ENCODE measurements around the gene OTUB2. TPM values are rescaled to one million over a fixed set of nuclear protein-coding genes. Genes with fewer than 3 reads are reported as not detected.

OTUB2 gene
- total RNA-seq, 4 donors from 2014 or later: 0.21 to 0.66 (median 0.60) TPM; not detected in 1

- Histone ChIP-seq H3K4me3 (peak overlapping the region in 3 of 4 donors; percentile 14 to 88 (median 16)), H3K27me3 (no peaks in the 10 kb centered on the region), H3K36me3 (peaks cover 0 to 42% (median 0%) of the 10 kb centered on the region in 3 donors), H3K9me3 (peaks cover 0 to 27% (median 7%) of the 10 kb centered on the region in 4 donors), H3K4me1 (peaks cover 0 to 60% (median 36%) of the 10 kb centered on the region in 4 donors), H3K27ac (no peak overlapping the region)
- TF ChIP-seq, protein P1, sequence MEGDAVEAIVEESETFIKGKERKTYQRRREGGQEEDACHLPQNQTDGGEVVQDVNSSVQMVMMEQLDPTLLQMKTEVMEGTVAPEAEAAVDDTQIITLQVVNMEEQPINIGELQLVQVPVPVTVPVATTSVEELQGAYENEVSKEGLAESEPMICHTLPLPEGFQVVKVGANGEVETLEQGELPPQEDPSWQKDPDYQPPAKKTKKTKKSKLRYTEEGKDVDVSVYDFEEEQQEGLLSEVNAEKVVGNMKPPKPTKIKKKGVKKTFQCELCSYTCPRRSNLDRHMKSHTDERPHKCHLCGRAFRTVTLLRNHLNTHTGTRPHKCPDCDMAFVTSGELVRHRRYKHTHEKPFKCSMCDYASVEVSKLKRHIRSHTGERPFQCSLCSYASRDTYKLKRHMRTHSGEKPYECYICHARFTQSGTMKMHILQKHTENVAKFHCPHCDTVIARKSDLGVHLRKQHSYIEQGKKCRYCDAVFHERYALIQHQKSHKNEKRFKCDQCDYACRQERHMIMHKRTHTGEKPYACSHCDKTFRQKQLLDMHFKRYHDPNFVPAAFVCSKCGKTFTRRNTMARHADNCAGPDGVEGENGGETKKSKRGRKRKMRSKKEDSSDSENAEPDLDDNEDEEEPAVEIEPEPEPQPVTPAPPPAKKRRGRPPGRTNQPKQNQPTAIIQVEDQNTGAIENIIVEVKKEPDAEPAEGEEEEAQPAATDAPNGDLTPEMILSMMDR (IDR thresholded peaks at IDR 0.05): no peak
- no peak for TF ChIP-seq EP300 (IDR thresholded peaks at IDR 0.05)
- no peak for TF ChIP-seq POLR2A (IDR thresholded peaks at IDR 0.05)
- DNase-seq (ENCODE audit: low spot score in 2 of 2): no peak
- 83 to 92% methylated on average over 5 of the region's 5 CpGs for WGBS, 2 donors
Measured at GRCh38 chr14:94077823-94078222, 51.7 kb downstream of the OTUB2 start.

- H3K4me1 ChIP-seq: peaks cover 0 to 60% (median 36%) of the 10 kb centered on the region in 4 donors
Measured at GRCh38 chr14:94079891-94080620, 53.9 kb downstream of the OTUB2 start.

DNA sequence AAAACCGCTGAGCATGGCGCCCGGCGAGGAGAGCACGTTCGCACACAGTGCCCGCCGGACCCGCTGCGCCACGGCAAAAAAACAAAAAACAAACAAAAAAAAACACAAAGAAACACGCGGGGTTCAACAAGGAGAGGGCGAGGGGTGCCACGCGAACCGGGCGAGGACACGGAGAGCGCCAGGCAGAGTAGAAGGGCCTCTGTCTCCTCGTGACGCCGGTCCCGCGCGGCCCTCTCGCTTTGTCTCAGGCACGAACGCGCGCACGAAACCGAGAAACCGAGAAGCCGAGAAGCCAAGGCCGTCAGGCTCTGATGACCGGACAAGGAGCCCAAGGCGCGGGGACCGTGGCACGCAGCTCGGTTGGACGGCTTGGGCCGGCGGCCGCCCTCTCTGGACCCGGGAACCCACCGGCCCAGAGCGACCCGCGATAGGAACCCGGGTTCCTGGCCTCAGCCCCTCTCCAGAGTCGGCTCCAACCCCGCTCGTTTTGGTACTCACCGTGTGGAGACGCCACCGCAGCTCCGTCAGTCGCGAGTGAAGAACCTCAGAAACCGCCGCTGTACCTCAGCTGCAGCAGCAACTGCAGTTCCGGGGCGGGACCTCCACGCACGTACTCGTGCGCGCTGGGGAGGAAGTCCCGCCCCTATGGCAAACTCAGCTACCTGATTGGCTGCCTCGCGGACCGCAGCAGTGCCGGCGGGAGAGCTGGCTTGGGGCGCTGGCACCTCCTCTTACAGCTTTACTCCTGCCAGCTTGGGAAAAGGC lies 54.7 kb downstream of the OTUB2 start, which contains the start of the genes DDX24 and IFI27L1:
DDX24 (minus strand) TSS at position 582 of the 765 bp plus-strand sequence. CDS start 1,460 bp downstream, outside the sequence.
IFI27L1 (plus strand) TSS at position 690 of the 765 bp plus-strand sequence. CDS start 15,628 bp downstream, outside the sequence.
- TF ChIP-seq EP300 (IDR thresholded peaks at IDR 0.05) (peak; percentile 43 to 98), POLR2A (IDR thresholded peaks at IDR 0.05) (peak; percentile 84 to 97)
- TF ChIP-seq, protein P1 (IDR thresholded peaks at IDR 0.05): peak in 2 of 5 experiments; percentile 27 to 40
- DNase-seq (ENCODE audit: low spot score in 2 of 2): peak; percentile 92 to 94
- peaks cover 0 to 53% (median 36%) of the 10 kb centered on the region in 4 donors for H3K4me1 ChIP-seq
- H3K4me3 ChIP-seq: peak within 1 kb of the TSS; percentile 76 to 98 (median 86)
- peak within 1 kb of the TSS; percentile 76 to 98 (median 93) for H3K27ac ChIP-seq
- 1% methylated on average over 41 to 55 of the region's 77 CpGs for WGBS, 2 donors
- peaks cover 0 to 4% (median 0%) of the 10 kb centered on the region in 4 donors for H3K9me3 ChIP-seq
- H3K36me3 ChIP-seq: peaks cover 0 to 26% (median 0%) of the 10 kb centered on the region in 3 donors
- H3K27me3 ChIP-seq: no peaks in the 10 kb centered on the region

More at GRCh38 chr14:94079891-94080620, 53.9 kb downstream of the OTUB2 start:
- no peaks in the 10 kb centered on the region for H3K27me3 ChIP-seq
- peak overlapping the region; percentile 76 to 98 (median 86) for H3K4me3 ChIP-seq
- DNase-seq (ENCODE audit: low spot score in 2 of 2): no peak
- H3K36me3 ChIP-seq: peaks cover 0 to 33% (median 0%) of the 10 kb centered on the region in 3 donors
- H3K9me3 ChIP-seq: peaks cover 0 to 12% (median 2%) of the 10 kb centered on the region in 4 donors
- WGBS, 2 donors: 3% methylated on average over 15 of the region's 15 CpGs
- TF ChIP-seq POLR2A (IDR thresholded peaks at IDR 0.05) (no peak), EP300 (IDR thresholded peaks at IDR 0.05) (no peak)
- TF ChIP-seq, protein P1 (IDR thresholded peaks at IDR 0.05): no peak
- H3K27ac ChIP-seq: peak overlapping the region; percentile 76 to 98 (median 93)

DNA sequence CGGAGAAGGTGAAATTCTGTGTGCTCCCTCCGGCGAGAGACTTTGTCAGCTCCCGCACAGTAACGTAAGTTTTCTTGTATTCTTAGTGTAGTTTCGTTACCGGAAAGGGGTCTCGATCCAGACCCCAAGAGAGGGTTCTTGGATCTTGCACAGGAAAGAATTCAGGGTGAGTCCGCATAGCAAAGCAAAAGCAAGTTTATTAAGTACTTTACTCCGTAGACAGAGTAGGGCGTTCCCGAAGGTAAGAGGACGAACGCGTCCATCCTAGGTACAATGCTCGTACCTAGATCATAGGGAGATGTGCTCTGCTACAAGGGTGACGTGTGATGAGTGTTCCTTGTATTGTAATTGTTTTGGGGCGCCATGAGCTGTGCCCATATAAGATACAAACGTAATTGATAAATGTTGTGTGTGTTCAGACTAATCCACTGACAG lies 55.3 kb downstream of the OTUB2 start:
- H3K27me3 ChIP-seq: no peaks in the 10 kb centered on the region
- no peak for DNase-seq (ENCODE audit: low spot score in 2 of 2)
- WGBS, 2 donors: 0 to 1% methylated on average over 19 of the region's 19 CpGs

More for the DNA sequence above, 55.3 kb downstream of the OTUB2 start:
- peak overlapping the region; percentile 76 to 98 (median 86) for H3K4me3 ChIP-seq
- TF ChIP-seq POLR2A (IDR thresholded peaks at IDR 0.05): no peak
- no peak for TF ChIP-seq EP300 (IDR thresholded peaks at IDR 0.05)
- TF ChIP-seq, protein P1 (IDR thresholded peaks at IDR 0.05): no peak
- no peaks in the 10 kb centered on the region for H3K9me3 ChIP-seq
- peaks cover 0 to 20% (median 0%) of the 10 kb centered on the region in 3 donors for H3K36me3 ChIP-seq
- H3K27ac ChIP-seq: peak overlapping the region; percentile 76 to 98 (median 93)
- H3K4me1 ChIP-seq: peaks cover 0 to 47% (median 33%) of the 10 kb centered on the region in 4 donors
